ENCODE data around the gene NCOR2. TPM values are rescaled to one million over a fixed set of nuclear protein-coding genes. Genes with fewer than 3 reads are reported as not detected.

Gene NCOR2
- total and polyA plus RNA-seq, 11 donors, result 62.1 to 184 (median 127) TPM

DNA sequence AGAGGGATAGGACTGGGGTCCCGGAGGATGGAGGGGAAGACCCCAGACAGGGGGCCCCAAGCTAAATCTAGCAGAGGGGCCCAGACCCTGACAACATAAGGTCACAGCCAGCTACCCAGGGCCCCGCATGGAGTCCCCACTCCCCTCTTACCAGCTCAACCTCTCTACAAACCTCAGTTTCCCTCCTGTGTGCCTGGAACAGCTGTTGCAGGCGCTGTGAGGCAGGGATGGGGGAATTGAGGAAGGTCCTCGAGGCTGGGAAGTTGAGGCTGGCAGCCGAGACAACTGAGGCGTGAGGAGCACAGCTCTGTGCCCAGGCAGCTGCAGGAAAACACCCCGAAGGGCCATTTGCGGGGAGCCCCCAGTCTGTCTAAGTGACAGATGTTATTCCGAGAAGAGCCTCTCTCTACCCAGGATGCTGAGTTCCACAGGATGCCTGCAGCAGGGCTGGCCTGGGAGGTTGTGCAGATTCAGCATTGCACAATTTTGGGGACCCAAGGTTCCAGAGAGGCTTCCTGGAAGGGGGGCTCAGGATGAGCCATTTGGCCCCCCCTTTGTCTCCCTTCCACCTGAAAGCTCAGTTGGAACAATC lies 42.7 kb upstream of the NCOR2 start:
- H3K27me3 ChIP-seq, result no peaks in the 10 kb centered on the region
- no peak for ATAC-seq
- H3K4me3 ChIP-seq, result no peak overlapping the region
- intact Hi-C loops (cut with DNase I), result no loop called here
- peaks cover 0 to 25% (median 13%) of the 10 kb centered on the region in 12 donors for H3K4me1 ChIP-seq
- H3K36me3 ChIP-seq, result no peaks in the 10 kb centered on the region
- no peak for TF ChIP-seq POLR2A (IDR thresholded peaks at IDR 0.05)
- TF ChIP-seq, protein P1, sequence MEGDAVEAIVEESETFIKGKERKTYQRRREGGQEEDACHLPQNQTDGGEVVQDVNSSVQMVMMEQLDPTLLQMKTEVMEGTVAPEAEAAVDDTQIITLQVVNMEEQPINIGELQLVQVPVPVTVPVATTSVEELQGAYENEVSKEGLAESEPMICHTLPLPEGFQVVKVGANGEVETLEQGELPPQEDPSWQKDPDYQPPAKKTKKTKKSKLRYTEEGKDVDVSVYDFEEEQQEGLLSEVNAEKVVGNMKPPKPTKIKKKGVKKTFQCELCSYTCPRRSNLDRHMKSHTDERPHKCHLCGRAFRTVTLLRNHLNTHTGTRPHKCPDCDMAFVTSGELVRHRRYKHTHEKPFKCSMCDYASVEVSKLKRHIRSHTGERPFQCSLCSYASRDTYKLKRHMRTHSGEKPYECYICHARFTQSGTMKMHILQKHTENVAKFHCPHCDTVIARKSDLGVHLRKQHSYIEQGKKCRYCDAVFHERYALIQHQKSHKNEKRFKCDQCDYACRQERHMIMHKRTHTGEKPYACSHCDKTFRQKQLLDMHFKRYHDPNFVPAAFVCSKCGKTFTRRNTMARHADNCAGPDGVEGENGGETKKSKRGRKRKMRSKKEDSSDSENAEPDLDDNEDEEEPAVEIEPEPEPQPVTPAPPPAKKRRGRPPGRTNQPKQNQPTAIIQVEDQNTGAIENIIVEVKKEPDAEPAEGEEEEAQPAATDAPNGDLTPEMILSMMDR (IDR thresholded peaks at IDR 0.05), result no peak
- WGBS, 4 donors, result 78 to 88% (median 85%) methylated on average over 9 of the region's 9 CpGs
- H3K9me3 ChIP-seq, result peaks cover 0 to 6% (median 0%) of the 10 kb centered on the region in 12 donors
- no peak overlapping the region for H3K27ac ChIP-seq
- DNase-seq, result no peak

GRCh38 chr12:124609041-124609989 lies 41.9 kb upstream of the NCOR2 start:
- DNase-seq, result peak; percentile 80 to 92 (median 81)

GRCh38 chr12:124608450-124608870 lies 41.0 kb upstream of the NCOR2 start:
- intact Hi-C loops (cut with DNase I), result no loop called here
- Histone ChIP-seq H3K27ac (no peak overlapping the region), H3K36me3 (no peaks in the 10 kb centered on the region), H3K9me3 (no peaks in the 10 kb centered on the region), H3K27me3 (no peaks in the 10 kb centered on the region), H3K4me1 (peaks cover 0 to 29% (median 13%) of the 10 kb centered on the region in 12 donors), H3K4me3 (no peak overlapping the region)
- TF ChIP-seq POLR2A (IDR thresholded peaks at IDR 0.05), result no peak
- TF ChIP-seq, protein P1 (IDR thresholded peaks at IDR 0.05), result no peak
- DNase-seq, result no peak
- 74 to 76% (median 75%) methylated on average over 10 of the region's 10 CpGs for WGBS, 4 donors
- ATAC-seq, result no peak

More at GRCh38 chr12:124609041-124609989, 41.9 kb upstream of the NCOR2 start:
- H3K4me1 ChIP-seq, result peaks cover 0 to 25% (median 13%) of the 10 kb centered on the region in 12 donors
- peak; percentile 53 to 83 (median 72) for ATAC-seq
- TF ChIP-seq, protein P1 (IDR thresholded peaks at IDR 0.05), result no peak
- TF ChIP-seq POLR2A (IDR thresholded peaks at IDR 0.05), result no peak
- peak overlapping the region in 1 of 12 donors; percentile 23 for H3K4me3 ChIP-seq
- no peaks in the 10 kb centered on the region for H3K36me3 ChIP-seq
- WGBS, 4 donors, result 32 to 40% (median 34%) methylated on average over 31 to 32 of the region's 32 CpGs
- no peaks in the 10 kb centered on the region for H3K27me3 ChIP-seq
- H3K9me3 ChIP-seq, result peaks cover 0 to 4% (median 0%) of the 10 kb centered on the region in 12 donors
- intact Hi-C loops (cut with DNase I), result no loop called here
- H3K27ac ChIP-seq, result no peak overlapping the region

Data from heart left ventricle (tissue), 16 donors.